Measurements from ENCODE around the gene FHAD1.

GRCh38 chr1:15425521-15425920, 178.5 kb downstream of the FHAD1 start:
- TF ChIP-seq CTCF (IDR thresholded peaks at IDR 0.05) (no peak), POLR2A (IDR thresholded peaks at IDR 0.05; ENCODE audit: low read depth) (no peak), EP300 (IDR thresholded peaks at IDR 0.05) (no peak), POLR2AphosphoS5 (IDR thresholded peaks at IDR 0.05) (no peak)

Measured in esophagus muscularis mucosa (tissue), 4 donors.